GM19467 (cell line): ENCODE measurements around the gene PKMYT1.

ENCODE experiments used
- ATAC-seq: cut with Tn5 transposase; IDR thresholded peaks from one replicate; pipeline ENCODE4 v1.9.1; 2021; ENCODE audit warnings: mild to moderate bottlenecking, moderate library complexity; ENCODE audit not compliant: unreplicated experiment

The PKMYT1 gene

GRCh38 chr16:3019594-3020246, 39.5 kb upstream of the PKMYT1 start:
- no peak for ATAC-seq

DNA sequence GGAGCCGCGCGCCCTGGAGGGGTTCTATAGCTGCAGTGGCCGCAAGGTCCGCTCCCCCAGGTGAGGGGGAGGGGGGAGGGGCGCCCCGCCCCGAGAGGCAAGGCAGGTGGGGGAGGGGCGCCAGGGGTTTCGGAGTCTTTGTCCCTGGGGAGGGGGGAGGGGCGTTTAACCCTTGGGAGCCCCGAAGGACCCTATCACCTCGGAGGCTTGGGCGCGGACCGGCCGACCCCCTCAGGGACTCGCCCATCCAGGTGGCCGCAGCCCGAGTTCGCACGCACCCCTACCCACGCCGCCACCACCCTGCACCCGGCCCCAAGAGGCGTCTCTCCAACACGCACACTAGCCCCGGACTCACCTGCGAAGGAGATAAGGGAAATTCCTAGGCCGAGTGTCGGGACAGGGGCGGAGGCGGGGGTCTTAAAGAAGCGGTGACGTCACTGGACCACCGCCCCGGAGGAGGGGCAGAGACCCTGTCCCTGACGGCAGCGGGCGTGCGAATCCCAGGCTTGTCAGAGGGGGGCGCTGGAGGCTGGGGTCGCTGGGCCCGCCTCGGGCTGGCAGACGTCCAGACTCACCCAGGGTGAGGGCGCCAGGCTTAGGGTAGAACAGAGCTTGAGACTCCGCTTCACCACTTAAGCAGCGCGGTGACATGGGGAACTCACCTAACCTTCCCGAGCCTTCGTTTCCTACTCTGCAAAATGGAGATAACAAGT, 37.7 kb upstream of the PKMYT1 start, which contains the start of gene CLDN6:
Gene CLDN6, minus strand, starts transcription at position 390 of the 713 bp plus-strand sequence. CDS start 2,162 bp downstream, outside the sequence.
- ATAC-seq, result no peak

DNA sequence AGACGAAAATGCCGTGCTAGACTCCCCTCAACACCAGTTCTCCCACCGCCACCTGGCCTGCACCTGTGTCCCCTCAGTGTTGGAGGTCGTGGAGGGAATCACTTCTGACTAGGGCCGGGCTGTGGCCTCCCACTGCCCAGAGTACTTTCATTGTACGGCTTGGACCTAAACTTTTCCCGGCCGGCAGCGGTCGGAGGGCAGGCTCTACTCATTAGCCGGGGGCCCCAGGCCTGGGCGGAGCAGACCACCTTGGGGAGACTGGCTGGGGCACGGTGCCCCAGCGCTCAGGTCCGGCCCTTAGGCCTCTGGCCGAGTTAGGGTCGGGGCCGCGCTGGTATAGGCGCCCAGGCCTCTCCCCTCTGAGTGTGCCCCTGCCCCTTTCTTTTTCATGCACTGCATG, 37.1 kb upstream of the PKMYT1 start:
- ATAC-seq, result no peak

- ATAC-seq, result no peak
These were observed 35.7 kb upstream of the PKMYT1 start for GRCh38 chr16:3015865-3016521.

DNA sequence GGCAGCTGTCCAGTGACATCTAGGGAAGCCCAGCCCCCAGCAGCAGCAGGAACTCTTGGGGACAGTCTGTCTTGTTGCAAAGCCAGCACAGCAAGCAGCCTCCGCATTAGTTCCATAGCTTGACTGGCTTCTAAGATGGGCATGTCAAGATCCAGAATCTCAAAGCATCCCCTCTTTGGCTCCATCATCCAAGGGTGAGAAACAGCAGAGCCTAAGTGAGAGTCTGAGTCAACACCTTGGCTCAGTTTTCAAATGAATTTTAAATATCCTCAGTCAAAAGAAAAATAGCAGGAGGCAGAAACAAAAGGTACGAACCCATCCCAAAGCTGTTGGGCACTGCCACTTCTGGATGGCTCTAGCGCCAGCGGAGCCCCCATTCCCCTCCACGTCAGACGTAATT, 34.7 kb upstream of the PKMYT1 start:
- no peak for ATAC-seq

GRCh38 chr16:3013998-3014690, 33.9 kb upstream of the PKMYT1 start:
- ATAC-seq, result no peak

DNA sequence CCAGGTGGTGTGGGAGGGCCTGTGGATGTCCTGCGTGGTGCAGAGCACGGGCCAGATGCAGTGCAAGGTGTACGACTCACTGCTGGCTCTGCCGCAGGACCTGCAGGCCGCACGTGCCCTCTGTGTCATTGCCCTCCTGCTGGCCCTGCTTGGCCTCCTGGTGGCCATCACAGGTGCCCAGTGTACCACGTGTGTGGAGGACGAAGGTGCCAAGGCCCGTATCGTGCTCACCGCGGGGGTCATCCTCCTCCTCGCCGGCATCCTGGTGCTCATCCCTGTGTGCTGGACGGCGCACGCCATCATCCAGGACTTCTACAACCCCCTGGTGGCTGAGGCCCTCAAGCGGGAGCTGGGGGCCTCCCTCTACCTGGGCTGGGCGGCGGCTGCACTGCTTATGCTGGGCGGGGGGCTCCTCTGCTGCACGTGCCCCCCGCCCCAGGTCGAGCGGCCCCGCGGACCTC, 33.3 kb upstream of the PKMYT1 start:
- no peak for ATAC-seq

DNA sequence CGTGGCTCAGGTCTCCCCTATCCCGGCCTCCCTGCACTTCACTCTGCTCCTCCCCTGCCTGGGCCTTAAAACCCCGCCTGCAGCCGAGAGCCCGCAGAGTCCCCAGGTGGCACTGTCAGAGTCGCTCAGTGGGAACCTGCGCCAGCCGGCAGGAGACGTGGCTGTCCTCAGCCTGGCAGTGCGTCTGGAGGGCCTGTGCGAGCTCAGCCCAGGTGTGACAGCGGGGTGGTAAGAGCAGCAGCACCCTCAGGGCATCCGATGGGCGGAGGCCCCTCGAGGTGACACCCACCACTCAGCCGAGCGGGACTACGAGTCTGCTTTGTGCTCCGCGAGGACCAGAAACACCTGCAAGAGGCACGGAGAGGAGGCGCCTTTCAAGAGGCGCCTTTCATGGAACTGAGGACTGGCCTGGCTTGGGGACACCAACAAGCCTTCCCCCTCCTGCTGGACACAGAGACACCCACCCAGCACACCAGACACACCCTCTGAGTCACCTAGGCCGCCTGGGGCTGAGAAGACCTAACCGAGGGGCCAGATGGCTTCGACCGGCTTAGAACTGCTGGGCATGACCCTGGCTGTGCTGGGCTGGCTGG, 32.7 kb upstream of the PKMYT1 start, which contains the start of gene CLDN9:
Gene CLDN9, plus strand, starts transcription at position 96 of the 593 bp plus-strand sequence. Its CDS starts 440 bp downstream, at position 536.
- ATAC-seq, result no peak

- ATAC-seq, result no peak
These were observed 32.0 kb upstream of the PKMYT1 start for GRCh38 chr16:3012246-3012645.

DNA sequence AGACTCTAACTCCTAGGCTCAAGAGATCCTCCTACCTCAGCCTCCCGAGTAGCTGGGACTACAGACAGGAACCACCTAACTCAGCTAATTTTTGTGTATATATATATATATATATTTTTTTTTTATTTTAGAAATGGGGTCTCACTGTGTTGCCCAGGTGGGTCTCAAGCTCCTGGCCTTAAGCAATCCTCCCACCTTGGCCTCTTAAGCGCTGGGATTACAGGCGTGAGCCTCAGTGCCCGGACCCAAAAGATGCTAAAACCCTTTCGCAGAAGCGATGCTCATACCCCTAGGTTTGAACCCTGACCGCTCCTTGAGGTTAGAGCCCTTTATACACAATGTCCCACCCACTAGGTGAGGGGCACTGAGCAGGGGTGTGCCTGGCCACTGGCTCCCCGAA, 30.3 kb upstream of the PKMYT1 start:
- no peak for ATAC-seq

DNA sequence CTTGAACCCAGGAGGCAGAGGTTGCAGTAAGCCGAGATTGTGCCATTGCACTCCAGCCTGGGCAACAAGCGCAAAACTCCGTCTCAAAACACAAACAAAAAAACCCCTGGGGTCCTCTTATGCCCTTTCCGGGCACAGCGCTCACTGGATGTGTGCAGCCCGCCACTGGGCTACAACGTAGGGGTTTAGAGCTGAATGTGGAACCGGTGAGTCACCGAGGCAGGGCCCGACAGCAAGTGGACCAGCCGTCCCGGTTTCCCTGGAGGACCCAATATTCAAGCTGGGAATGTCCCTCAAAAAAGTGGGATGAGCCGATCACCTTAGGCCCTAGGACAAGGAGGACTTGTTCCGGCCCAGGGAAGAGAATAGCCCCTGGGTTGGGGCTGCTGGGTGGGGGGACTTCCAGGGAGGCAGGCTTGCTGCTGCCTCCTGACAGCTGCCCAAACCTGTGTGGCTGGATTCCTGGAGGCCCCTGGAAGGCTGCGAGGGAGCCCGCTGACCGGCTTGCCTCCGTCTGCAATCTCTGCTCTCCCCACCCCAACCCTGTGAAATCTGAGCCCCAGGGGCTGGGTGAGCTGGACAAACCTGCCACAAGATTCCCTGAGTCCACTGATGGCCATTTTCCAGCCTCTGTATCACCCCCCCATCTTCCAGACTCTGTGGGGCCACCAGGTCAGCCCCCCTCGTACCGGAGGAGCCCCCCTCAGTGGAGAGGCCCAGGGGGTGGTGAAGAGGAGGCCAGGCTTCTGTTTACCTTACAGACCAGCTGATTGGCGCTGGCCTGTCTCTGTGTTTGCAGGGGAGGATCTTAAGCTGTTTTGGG, 29.5 kb upstream of the PKMYT1 start:
- no peak for ATAC-seq

- no peak for ATAC-seq
These were observed 28.4 kb upstream of the PKMYT1 start for GRCh38 chr16:3008690-3009037.

GRCh38 chr16:3007957-3008689, 27.9 kb upstream of the PKMYT1 start:
- ATAC-seq, result no peak

GRCh38 chr16:3007059-3007956, 27.1 kb upstream of the PKMYT1 start:
- no peak for ATAC-seq

GRCh38 chr16:3004781-3005284, 24.6 kb upstream of the PKMYT1 start:
- no peak for ATAC-seq

DNA sequence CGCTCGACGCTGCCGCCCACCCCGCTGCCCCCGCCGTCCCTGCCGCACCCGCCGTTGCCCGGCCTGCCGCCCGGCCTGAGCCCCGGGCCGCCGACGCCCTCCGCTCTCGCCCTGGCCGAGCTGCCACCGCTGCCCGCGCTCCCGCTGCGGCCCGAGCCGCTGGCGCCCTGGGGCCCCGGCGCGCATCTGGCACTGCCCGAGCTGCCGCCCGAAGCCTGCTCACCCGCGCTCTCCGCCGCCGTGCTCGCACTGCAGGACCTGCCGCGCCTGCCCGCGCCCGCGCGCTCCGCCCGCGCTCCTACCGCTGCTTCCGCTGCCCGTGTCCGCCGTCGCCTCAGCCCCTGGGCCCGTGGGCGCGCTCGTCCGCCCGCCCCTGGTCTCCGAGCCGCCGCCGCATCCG, 24.1 kb upstream of the PKMYT1 start:
- peak; percentile 9 for ATAC-seq

- ATAC-seq, result peak; percentile 92
These were observed 23.5 kb upstream of the PKMYT1 start for GRCh38 chr16:3003582-3004270.

GRCh38 chr16:3001316-3001715, 21.1 kb upstream of the PKMYT1 start:
- ATAC-seq, result no peak
